Mesothelial cell of epicardium (in vitro differentiated cells): Measurements from ENCODE around the gene MRPS18A. TPM values are rescaled to one million over a fixed set of nuclear protein-coding genes. Genes with fewer than 3 reads are reported as not detected.
"Not testable (repeated sequence)": the region's sequence is repeated elsewhere in the genome, so short reads cannot be mapped to it uniquely, and the experiment has no call there.

Source experiments
- DNase-seq, 2 experiments: peaks; one replicate each; pipeline ENCODE4 v3.0.0; 2021; ENCODE audit warnings: low spot score in 2 of 2; ENCODE audit not compliant: unreplicated experiment in 2 of 2
- H3K27ac Mint-ChIP-seq: 2 replicates; pipeline ENCODE4 v1.8.0; 2021; ENCODE audit warnings: mixed read lengths
- H3K27me3 Mint-ChIP-seq: 2 replicates; pipeline ENCODE4 v1.8.0; 2021; ENCODE audit warnings: low read depth, mixed read lengths
- H3K36me3 Mint-ChIP-seq: 2 replicates; pipeline ENCODE4 v1.8.0; 2021; ENCODE audit warnings: mixed read lengths
- H3K4me1 Mint-ChIP-seq: 2 replicates; pipeline ENCODE4 v1.8.0; 2021; ENCODE audit warnings: mixed read lengths
- H3K4me3 Mint-ChIP-seq: 2 replicates; pipeline ENCODE4 v1.8.0; 2021; ENCODE audit warnings: mild to moderate bottlenecking, moderate library complexity, mixed read lengths
- H3K9me3 Mint-ChIP-seq: 2 replicates; pipeline ENCODE4 v1.8.0; 2021; ENCODE audit warnings: mixed read lengths
- total RNA-seq: library from RNA; stranded (reverse); gene quantifications from 3 replicates; pipeline ENCODE4 v1.2.1, GENCODE V29; 2021
- TF ChIP-seq, protein P1 (sequence below): fragments of 200-600 bp; sonication (generic); IDR thresholded peaks from one replicate; pipeline ENCODE4 v1.5.0; 2021; ENCODE audit warnings: antibody characterized with exemption; ENCODE audit not compliant: unreplicated experiment

The MRPS18A gene
- total RNA-seq, 1 donor from 2014 or later, result 41.4 TPM

DNA sequence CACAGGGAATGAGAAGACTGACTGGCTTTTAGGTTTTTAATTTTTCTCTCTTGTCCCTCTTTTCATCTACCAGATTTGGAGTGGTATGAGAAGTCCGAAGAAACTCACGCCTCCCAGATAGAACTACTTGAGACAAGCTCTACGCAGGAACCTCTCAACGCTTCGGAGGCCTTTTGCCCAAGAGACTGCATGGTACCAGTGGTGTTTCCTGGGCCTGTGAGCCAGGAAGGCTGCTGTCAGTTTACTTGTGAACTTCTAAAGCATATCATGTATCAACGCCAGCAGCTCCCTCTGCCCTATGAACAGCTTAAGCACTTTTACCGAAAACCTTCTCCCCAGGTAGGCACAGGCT is 51.3 kb downstream of the MRPS18A start:
- TF ChIP-seq, protein P1, sequence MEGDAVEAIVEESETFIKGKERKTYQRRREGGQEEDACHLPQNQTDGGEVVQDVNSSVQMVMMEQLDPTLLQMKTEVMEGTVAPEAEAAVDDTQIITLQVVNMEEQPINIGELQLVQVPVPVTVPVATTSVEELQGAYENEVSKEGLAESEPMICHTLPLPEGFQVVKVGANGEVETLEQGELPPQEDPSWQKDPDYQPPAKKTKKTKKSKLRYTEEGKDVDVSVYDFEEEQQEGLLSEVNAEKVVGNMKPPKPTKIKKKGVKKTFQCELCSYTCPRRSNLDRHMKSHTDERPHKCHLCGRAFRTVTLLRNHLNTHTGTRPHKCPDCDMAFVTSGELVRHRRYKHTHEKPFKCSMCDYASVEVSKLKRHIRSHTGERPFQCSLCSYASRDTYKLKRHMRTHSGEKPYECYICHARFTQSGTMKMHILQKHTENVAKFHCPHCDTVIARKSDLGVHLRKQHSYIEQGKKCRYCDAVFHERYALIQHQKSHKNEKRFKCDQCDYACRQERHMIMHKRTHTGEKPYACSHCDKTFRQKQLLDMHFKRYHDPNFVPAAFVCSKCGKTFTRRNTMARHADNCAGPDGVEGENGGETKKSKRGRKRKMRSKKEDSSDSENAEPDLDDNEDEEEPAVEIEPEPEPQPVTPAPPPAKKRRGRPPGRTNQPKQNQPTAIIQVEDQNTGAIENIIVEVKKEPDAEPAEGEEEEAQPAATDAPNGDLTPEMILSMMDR, result no peak
- Mint-ChIP-seq H3K27me3 (no peaks in the 10 kb centered on the region), H3K9me3 (no peaks in the 10 kb centered on the region), H3K27ac (peak overlapping the region; percentile 91), H3K36me3 (peaks cover 19% of the 10 kb centered on the region), H3K4me3 (peak overlapping the region; percentile 96), H3K4me1 (peaks cover 21% of the 10 kb centered on the region)
- no peak for DNase-seq

DNA sequence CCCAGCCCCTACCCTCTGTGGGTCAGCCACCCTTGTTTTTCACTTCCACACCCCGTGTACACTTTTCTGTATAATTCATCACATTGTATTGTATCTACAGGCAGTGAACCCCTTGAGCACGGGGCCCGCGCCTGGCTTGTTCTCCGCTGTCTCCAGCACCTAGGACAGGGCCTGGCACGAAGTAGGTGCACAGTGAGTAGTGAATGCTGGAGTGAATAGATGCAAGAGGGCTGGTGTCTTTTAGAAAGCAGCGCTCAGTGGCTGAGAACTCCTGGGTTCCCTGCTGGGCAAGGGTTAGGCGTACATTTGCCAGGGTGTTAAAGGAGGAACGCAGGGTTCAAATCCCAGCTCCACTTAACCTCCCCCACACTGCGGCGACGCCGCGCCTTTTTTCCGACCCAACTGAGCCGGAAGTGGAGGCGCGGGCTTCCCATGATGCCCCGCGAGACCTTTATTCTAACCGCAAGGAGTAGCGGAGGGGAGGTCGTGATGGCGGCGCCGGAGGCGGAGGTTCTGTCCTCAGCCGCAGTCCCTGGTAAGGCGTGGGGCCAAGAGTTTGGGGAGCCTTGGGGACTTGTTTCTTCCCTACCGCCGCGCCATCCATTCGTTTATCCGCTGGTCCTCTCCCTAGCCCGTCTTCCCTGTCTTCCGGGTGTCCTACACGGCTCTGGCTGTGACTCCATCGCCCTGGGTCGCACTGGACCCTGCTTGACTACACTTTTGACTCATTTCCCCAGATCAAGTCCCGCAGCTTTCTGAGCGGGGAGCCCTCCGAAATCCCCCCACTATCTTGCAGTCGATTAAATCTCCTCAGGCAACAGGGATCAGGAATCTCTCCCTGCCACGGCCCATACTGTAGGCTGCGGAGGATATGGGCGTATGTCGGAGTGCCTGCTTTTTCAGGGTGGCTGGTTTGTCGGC is 51.9 kb downstream of the MRPS18A start, which contains the start of gene MAD2L1BP:
TSS of gene MAD2L1BP (plus strand) at position 454 of the 921 bp plus-strand sequence. CDS start at position 490, 36 bp downstream.
- TF ChIP-seq, protein P1, result no peak
- peak; percentile 41 to 76 for DNase-seq
- Mint-ChIP-seq H3K27me3 (no peaks in the 10 kb centered on the region), H3K4me1 (peaks cover 22% of the 10 kb centered on the region), H3K4me3 (peak within 1 kb of the TSS; percentile 96), H3K36me3 (peaks cover 16% of the 10 kb centered on the region), H3K9me3 (no peaks in the 10 kb centered on the region), H3K27ac (peak within 1 kb of the TSS; percentile 91)

DNA sequence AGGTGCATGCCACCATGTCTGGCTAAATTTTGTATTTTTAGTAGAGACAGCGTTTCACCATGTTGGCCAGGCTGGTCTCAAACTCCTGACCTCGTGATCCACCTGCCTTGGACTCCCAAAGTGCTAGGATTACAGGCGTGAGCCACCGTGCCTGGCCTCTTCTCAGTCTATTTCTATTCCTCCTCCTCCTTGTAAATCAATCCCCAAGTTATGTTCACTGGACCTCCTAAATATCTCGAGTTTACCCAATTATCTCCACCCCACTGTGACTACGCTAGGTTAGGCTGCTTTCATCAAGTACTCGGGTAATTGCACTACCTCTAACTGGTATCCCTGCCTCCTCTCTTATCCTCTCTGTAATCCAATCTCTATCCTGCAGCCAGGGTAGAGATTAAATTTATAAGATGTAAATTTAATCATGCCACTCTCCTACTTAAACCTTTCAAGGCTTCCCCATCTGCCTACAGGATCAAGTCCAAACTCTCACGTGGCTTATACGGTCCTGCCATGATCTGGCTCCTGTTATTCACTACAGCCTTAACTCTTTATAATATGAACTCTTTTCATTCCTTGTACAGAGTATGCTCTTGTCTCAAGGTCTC is 52.8 kb downstream of the MRPS18A start:
- Mint-ChIP-seq H3K36me3 (peaks cover 8% of the 10 kb centered on the region), H3K4me3 (peak overlapping the region; percentile 96), H3K4me1 (peaks cover 27% of the 10 kb centered on the region), H3K27ac (no peak overlapping the region), H3K9me3 (no peaks in the 10 kb centered on the region), H3K27me3 (no peaks in the 10 kb centered on the region)
- TF ChIP-seq, protein P1, result no peak
- DNase-seq, result no peak

DNA sequence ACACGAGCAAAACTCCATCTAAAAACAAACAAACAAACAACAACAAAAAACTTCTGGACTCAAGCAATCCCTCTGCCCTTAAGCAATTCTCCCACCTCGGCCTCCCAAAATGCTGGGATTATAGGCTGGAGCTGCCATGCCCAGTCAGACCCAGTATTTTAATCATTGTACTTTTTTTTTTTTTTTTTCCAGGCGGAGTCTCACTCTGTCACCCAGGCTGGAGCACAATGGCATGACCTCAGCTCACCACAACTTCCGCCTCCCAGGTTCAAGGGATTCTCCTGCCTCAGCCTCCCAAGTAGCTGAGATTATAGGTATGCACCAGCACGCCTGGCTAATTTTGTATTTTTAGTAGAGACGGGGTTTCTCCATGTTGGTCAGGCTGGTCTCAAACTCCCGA is 54.6 kb downstream of the MRPS18A start:
- not testable (repeated sequence) for H3K27me3 Mint-ChIP-seq, H3K4me3 Mint-ChIP-seq, H3K9me3 Mint-ChIP-seq, H3K27ac Mint-ChIP-seq, DNase-seq, H3K36me3 Mint-ChIP-seq
- peaks cover 24% of the 10 kb centered on the region for H3K4me1 Mint-ChIP-seq

DNA sequence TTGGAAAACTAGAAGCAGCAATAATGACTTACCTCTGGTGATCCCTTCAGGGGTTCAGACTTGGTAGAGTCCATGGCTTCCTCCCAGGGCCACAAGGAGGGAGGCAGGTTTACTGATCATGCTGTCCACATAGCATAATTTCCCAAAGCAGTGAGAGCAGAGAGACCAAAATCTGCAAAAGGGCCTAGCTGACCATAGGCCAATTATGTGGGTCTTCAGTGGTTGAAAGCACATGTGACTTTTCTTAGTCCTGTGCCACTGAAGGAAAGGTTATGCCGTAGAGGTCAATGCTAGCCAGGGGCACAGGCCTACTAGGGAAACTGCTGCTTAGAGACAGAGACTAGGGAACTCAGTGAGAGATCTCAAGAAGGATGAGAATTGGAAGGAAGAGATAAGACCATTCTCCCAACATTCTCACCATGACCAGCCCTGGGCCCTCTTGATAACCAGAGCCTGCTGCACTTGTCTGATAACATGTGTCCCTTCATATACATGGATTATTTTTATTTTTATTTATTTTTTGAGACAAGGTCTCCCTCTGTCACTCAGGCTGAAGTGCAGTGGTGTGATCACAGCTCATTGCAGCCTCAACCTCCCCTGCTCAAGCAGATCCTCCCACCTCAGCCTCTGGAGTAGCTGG is 56.5 kb downstream of the MRPS18A start:
- H3K4me1 Mint-ChIP-seq, result peaks cover 29% of the 10 kb centered on the region
- H3K27me3 Mint-ChIP-seq, result no peaks in the 10 kb centered on the region
- TF ChIP-seq, protein P1, result no peak
- no peak overlapping the region for H3K4me3 Mint-ChIP-seq
- no peak for DNase-seq
- H3K9me3 Mint-ChIP-seq, result no peaks in the 10 kb centered on the region
- peaks cover 7% of the 10 kb centered on the region for H3K36me3 Mint-ChIP-seq
- peak overlapping the region; percentile 90 for H3K27ac Mint-ChIP-seq
